ENCODE data around the gene RGS4. TPM values are rescaled to one million over a fixed set of nuclear protein-coding genes. Genes with fewer than 3 reads are reported as not detected.

Gene RGS4
- total RNA-seq, 1 donor from 2014 or later = 38.1 TPM

- no peak overlapping the region for H3K4me3 Mint-ChIP-seq
- no peak for TF ChIP-seq CTCF (conservative IDR thresholded peaks at IDR 0.05)
- H3K27ac Mint-ChIP-seq = no peak overlapping the region
- peaks cover 24% of the 10 kb centered on the region for H3K27me3 Mint-ChIP-seq
- no peaks in the 10 kb centered on the region for H3K9me3 Mint-ChIP-seq
- peaks cover 31% of the 10 kb centered on the region for H3K4me1 Mint-ChIP-seq (ENCODE audit: unreplicated experiment)
- no peaks in the 10 kb centered on the region for H3K36me3 Mint-ChIP-seq
- DNase-seq (ENCODE audit: extremely low spot score, unreplicated experiment) = no peak
Measured at GRCh38 chr1:163066686-163067085, 2.5 kb upstream of the RGS4 start.

- Mint-ChIP-seq H3K27me3 (peaks cover 27% of the 10 kb centered on the region), H3K36me3 (peaks cover 5% of the 10 kb centered on the region), H3K9me3 (no peaks in the 10 kb centered on the region), H3K4me1 (ENCODE audit: unreplicated experiment) (peaks cover 21% of the 10 kb centered on the region), H3K27ac (peak overlapping the region; percentile 59), H3K4me3 (peak overlapping the region; percentile 84)
- TF ChIP-seq CTCF (conservative IDR thresholded peaks at IDR 0.05) = no peak
- no peak for DNase-seq (ENCODE audit: extremely low spot score, unreplicated experiment)
Measured at GRCh38 chr1:163068716-163069115, 445 bp upstream of the RGS4 start.

- peaks cover 27% of the 10 kb centered on the region for H3K27me3 Mint-ChIP-seq
- H3K27ac Mint-ChIP-seq = no peak overlapping the region
- H3K36me3 Mint-ChIP-seq = peaks cover 5% of the 10 kb centered on the region
Measured at GRCh38 chr1:163069655-163070277, 605 bp downstream of the RGS4 start.

GRCh38 chr1:163071405-163072255 is 2.5 kb downstream of the RGS4 start:
- H3K4me1 Mint-ChIP-seq (ENCODE audit: unreplicated experiment) = peaks cover 16% of the 10 kb centered on the region
- H3K4me3 Mint-ChIP-seq = peak overlapping the region; percentile 78
- H3K27ac Mint-ChIP-seq = no peak overlapping the region

More at GRCh38 chr1:163069655-163070277, 605 bp downstream of the RGS4 start:
- Mint-ChIP-seq H3K9me3 (no peaks in the 10 kb centered on the region), H3K4me1 (ENCODE audit: unreplicated experiment) (peaks cover 12% of the 10 kb centered on the region), H3K4me3 (peak overlapping the region; percentile 84)
- DNase-seq (ENCODE audit: extremely low spot score, unreplicated experiment) = no peak
- TF ChIP-seq CTCF (conservative IDR thresholded peaks at IDR 0.05) = no peak

GRCh38 chr1:163072658-163073057 is 3.5 kb downstream of the RGS4 start:
- H3K27me3 Mint-ChIP-seq = peaks cover 26% of the 10 kb centered on the region
- H3K27ac Mint-ChIP-seq = no peak overlapping the region
- DNase-seq (ENCODE audit: extremely low spot score, unreplicated experiment) = no peak
- peaks cover 5% of the 10 kb centered on the region for H3K36me3 Mint-ChIP-seq
- no peak for TF ChIP-seq CTCF (conservative IDR thresholded peaks at IDR 0.05)
- H3K4me3 Mint-ChIP-seq = no peak overlapping the region
- no peaks in the 10 kb centered on the region for H3K9me3 Mint-ChIP-seq
- peaks cover 17% of the 10 kb centered on the region for H3K4me1 Mint-ChIP-seq (ENCODE audit: unreplicated experiment)

More at GRCh38 chr1:163071405-163072255, 2.5 kb downstream of the RGS4 start:
- peaks cover 27% of the 10 kb centered on the region for H3K27me3 Mint-ChIP-seq
- H3K9me3 Mint-ChIP-seq = no peaks in the 10 kb centered on the region
- DNase-seq (ENCODE audit: extremely low spot score, unreplicated experiment) = no peak
- peak; percentile 81 for TF ChIP-seq CTCF (conservative IDR thresholded peaks at IDR 0.05)
- peaks cover 5% of the 10 kb centered on the region for H3K36me3 Mint-ChIP-seq
